H9 (cell line): ENCODE data around the gene USPL1. TPM values are rescaled to one million over a fixed set of nuclear protein-coding genes. Genes with fewer than 3 reads are reported as not detected.

Experiments used
- DNase-seq: peaks from one replicate; pipeline ENCODE4 v3.0.0-alpha.2; 2017
- H2AFZ ChIP-seq: one replicate; pipeline ENCODE4 v1.6.1; 2013; ENCODE audit warnings: mild to moderate bottlenecking, low read length, control low read depth, moderate library complexity
- H2AK5ac ChIP-seq: 2 replicates; pipeline ENCODE4 v1.6.1; 2013; ENCODE audit warnings: low read length, control low read depth, mixed read lengths; ENCODE audit not compliant: insufficient read length
- H2BK120ac ChIP-seq: one replicate; pipeline ENCODE4 v1.6.1; 2013; ENCODE audit warnings: low read depth, mild to moderate bottlenecking, low read length, control low read depth, inconsistent platforms; ENCODE audit not compliant: poor library complexity, severe bottlenecking
- H2BK12ac ChIP-seq: 2 replicates; pipeline ENCODE4 v1.6.1; 2013; ENCODE audit warnings: low read length, control low read depth, mixed read lengths, low read depth; ENCODE audit not compliant: insufficient read length
- H2BK15ac ChIP-seq: 2 replicates; pipeline ENCODE4 v1.6.1; 2013; ENCODE audit warnings: low read depth, low read length, control low read depth
- H2BK20ac ChIP-seq: one replicate; pipeline ENCODE4 v1.6.1; 2013; ENCODE audit warnings: low read depth, mild to moderate bottlenecking, low read length, control low read depth, inconsistent platforms; ENCODE audit not compliant: poor library complexity, severe bottlenecking
- H2BK5ac ChIP-seq: 2 replicates; pipeline ENCODE4 v1.6.1; 2013; ENCODE audit warnings: low read length, control low read depth, mixed read lengths; ENCODE audit not compliant: insufficient read length
- H3K14ac ChIP-seq: 2 replicates; pipeline ENCODE4 v1.6.1; 2013; ENCODE audit warnings: low read length, control low read depth; ENCODE audit not compliant: insufficient read depth
- H3K18ac ChIP-seq: 2 replicates; pipeline ENCODE4 v1.6.1; 2013; ENCODE audit warnings: low read depth, mild to moderate bottlenecking, mixed read lengths, low read length, control low read depth; ENCODE audit not compliant: insufficient read length
- H3K23ac ChIP-seq: 2 replicates; pipeline ENCODE4 v1.6.1; 2013; ENCODE audit warnings: low read length, control low read depth, mixed read lengths, low read depth; ENCODE audit not compliant: insufficient read length
- H3K23me2 ChIP-seq: 2 replicates; pipeline ENCODE4 v1.6.1; 2013; ENCODE audit warnings: low read depth, mild to moderate bottlenecking, mixed read lengths, low read length, control low read depth; ENCODE audit not compliant: insufficient read length, poor library complexity, severe bottlenecking
- H3K27ac ChIP-seq: 2 replicates; pipeline ENCODE4 v1.5.1; 2013; ENCODE audit warnings: low read length, control low read depth, mixed read lengths, low read depth; ENCODE audit not compliant: insufficient read length
- H3K27me3 ChIP-seq: 2 replicates; pipeline ENCODE4 v1.6.1; 2013; ENCODE audit warnings: low read length, control low read depth, inconsistent platforms; ENCODE audit not compliant: insufficient read depth
- H3K4ac ChIP-seq: 2 replicates; pipeline ENCODE4 v1.6.1; 2013; ENCODE audit warnings: low read depth, mild to moderate bottlenecking, control low read depth, inconsistent platforms, low read length, moderate library complexity
- H3K4me1 ChIP-seq: 2 replicates; pipeline ENCODE4 v1.6.1; 2013; ENCODE audit warnings: low read length, control low read depth, inconsistent platforms; ENCODE audit not compliant: insufficient read depth
- H3K4me2 ChIP-seq: 2 replicates; pipeline ENCODE4 v1.6.1; 2013; ENCODE audit warnings: low read length, control low read depth, mixed read lengths; ENCODE audit not compliant: insufficient read length, insufficient read depth
- H3K56ac ChIP-seq: 2 replicates; pipeline ENCODE4 v1.6.1; 2013; ENCODE audit warnings: low read depth, mild to moderate bottlenecking, mixed read lengths, low read length, control low read depth; ENCODE audit not compliant: insufficient read length
- H3K79me1 ChIP-seq: 2 replicates; pipeline ENCODE4 v1.6.1; 2013; ENCODE audit warnings: low read depth, mild to moderate bottlenecking, moderate library complexity, low read length, control low read depth, inconsistent platforms; ENCODE audit not compliant: insufficient read depth, poor library complexity, severe bottlenecking
- H3K79me2 ChIP-seq: 2 replicates; pipeline ENCODE4 v1.6.1; 2013; ENCODE audit warnings: low read length, control low read depth, inconsistent platforms; ENCODE audit not compliant: insufficient read depth
- H3K9ac ChIP-seq: 2 replicates; pipeline ENCODE4 v1.6.1; 2013; ENCODE audit warnings: low read length, control low read depth, mixed read lengths; ENCODE audit not compliant: insufficient read length; ENCODE audit errors: extremely low read depth
- H3K9me3 ChIP-seq: one replicate; pipeline ENCODE4 v1.6.1; 2013; ENCODE audit warnings: low read depth, low read length, inconsistent platforms; ENCODE audit not compliant: control insufficient read depth
- H3T11ph ChIP-seq: one replicate; pipeline ENCODE4 v1.6.1; 2013; ENCODE audit warnings: mild to moderate bottlenecking, low read length, control low read depth, inconsistent platforms
- H4K20me1 ChIP-seq: one replicate; pipeline ENCODE4 v1.6.1; 2013; ENCODE audit not compliant: control insufficient read depth, insufficient read length, insufficient read depth
- H4K5ac ChIP-seq: 2 replicates; pipeline ENCODE4 v1.6.1; 2013; ENCODE audit warnings: low read depth, mild to moderate bottlenecking, mixed read lengths, low read length, control low read depth; ENCODE audit not compliant: insufficient read length
- H4K8ac ChIP-seq: replicated peaks from 2 replicates; pipeline ENCODE4 v1.6.1; 2013; ENCODE audit warnings: low read length, control low read depth, mixed read lengths, low read depth; ENCODE audit not compliant: insufficient read length
- H4K91ac ChIP-seq: 2 replicates; pipeline ENCODE4 v1.6.1; 2013; ENCODE audit warnings: low read depth, mild to moderate bottlenecking, moderate library complexity, mixed read lengths, low read length, control low read depth; ENCODE audit not compliant: insufficient read length
- H3K27ac Mint-ChIP-seq, 3 experiments: 2 replicates in 2 of 3; 3 replicates in 1 of 3; pipeline ENCODE4 v1.8.0; 2020 to 2021; ENCODE audit warnings: mixed read lengths in 3 of 3, mild to moderate bottlenecking in 1 of 3, moderate library complexity in 1 of 3
- H3K27me3 Mint-ChIP-seq: 2 replicates; pipeline ENCODE4 v1.8.0; 2021; ENCODE audit warnings: low read depth, mild to moderate bottlenecking, moderate library complexity, mixed read lengths
- H3K36me3 Mint-ChIP-seq, 3 experiments: 2 replicates in 2 of 3; 3 replicates in 1 of 3; pipeline ENCODE4 v1.8.0; 2020 to 2021; ENCODE audit warnings: low read depth in 3 of 3, mixed read lengths in 3 of 3; ENCODE audit not compliant: insufficient read depth in 1 of 3
- H3K4me1 Mint-ChIP-seq, 2 experiments: 2 replicates each; pipeline ENCODE4 v1.8.0; 2020; ENCODE audit warnings: mixed read lengths in 2 of 2
- H3K4me3 Mint-ChIP-seq, 2 experiments: 2 replicates in 1 of 2; 3 replicates in 1 of 2; pipeline ENCODE4 v1.8.0; 2020 to 2021; ENCODE audit warnings: mild to moderate bottlenecking in 2 of 2, mixed read lengths in 2 of 2, moderate library complexity in 1 of 2
- H3K9me3 Mint-ChIP-seq, 2 experiments: 2 replicates in 1 of 2; 3 replicates in 1 of 2; pipeline ENCODE4 v1.8.0; 2020; ENCODE audit warnings: mild to moderate bottlenecking in 2 of 2, mixed read lengths in 2 of 2, moderate library complexity in 1 of 2
- CTCF ChIP-seq: fragments of 200-600 bp; sonication (generic); conservative IDR thresholded peaks from 3 replicates; pipeline ENCODE4 v1.8.0; 2021; ENCODE audit warnings: antibody characterized with exemption, mild to moderate bottlenecking
- WGBS: extraction: QIAGEN DNeasy Blood & Tissue Kit; methylation state at CpG from one replicate; pipeline ENCODE4 v1.1.7; 2013; ENCODE audit warnings: missing lambda C conversion rate, low lambda C conversion rate, mixed read lengths; ENCODE audit not compliant: insufficient read length; ENCODE audit errors: extremely low coverage; 5-methylcytosine and 5-hydroxymethylcytosine counted together
- total RNA-seq: library from RNA; stranded (reverse); gene quantifications from 2 replicates; pipeline ENCODE4 v1.2.1, GENCODE V29; 2021

The USPL1 gene
- total RNA-seq, 1 experiment from 2014 or later = 17.6 TPM

GRCh38 chr13:30616927-30617314, 799 bp upstream of the USPL1 start:
- no peak overlapping the region for H3K27ac Mint-ChIP-seq
- no peak overlapping the region for H2BK20ac ChIP-seq
- peak overlapping the region; percentile 44 for H3K23ac ChIP-seq
- H3K27me3 Mint-ChIP-seq = no peaks in the 10 kb centered on the region
- no peak overlapping the region; the same call in 1 of the 2 replicates for H3K4ac ChIP-seq
- peak overlapping the region; percentile 53 for H3T11ph ChIP-seq
- no peak overlapping the region for H2BK15ac ChIP-seq
- DNase-seq = no peak
- H3K4me1 Mint-ChIP-seq = peaks cover 17% of the 10 kb centered on the region in 2 experiments
- no peak for TF ChIP-seq CTCF
- peak overlapping the region; percentile 87 for H3K4me2 ChIP-seq
- peak overlapping the region; percentile 90 for H3K18ac ChIP-seq
- no peak overlapping the region for H2AK5ac ChIP-seq
- peak overlapping the region; percentile 92 for H3K9ac ChIP-seq
- H3K9me3 Mint-ChIP-seq = no peaks in the 10 kb centered on the region
- H3K27ac ChIP-seq = peak overlapping the region; percentile 95
- H2BK120ac ChIP-seq = no peak overlapping the region
- H2BK12ac ChIP-seq = no peak overlapping the region
- peaks cover 27% of the 10 kb centered on the region for H3K79me2 ChIP-seq
- H3K27me3 ChIP-seq = no peaks in the 10 kb centered on the region
- no peak overlapping the region for H3K4me3 Mint-ChIP-seq
- H3K79me1 ChIP-seq = no peaks in the 10 kb centered on the region
- H2BK5ac ChIP-seq = peak overlapping the region; percentile 88
- no peak overlapping the region for H4K91ac ChIP-seq
- H3K4me1 ChIP-seq = no peaks in the 10 kb centered on the region
- H4K8ac ChIP-seq = no peak overlapping the region
- H3K9me3 ChIP-seq = no peaks in the 10 kb centered on the region
- H4K5ac ChIP-seq = peak overlapping the region; percentile 80
- no peak overlapping the region for H2AFZ ChIP-seq
- H4K20me1 ChIP-seq = no peaks in the 10 kb centered on the region
- peak overlapping the region; percentile 82 for H3K14ac ChIP-seq
- H3K56ac ChIP-seq = no peak overlapping the region
- H3K36me3 Mint-ChIP-seq = peaks cover 2 to 10% (median 4%) of the 10 kb centered on the region in 3 experiments; a peak in 5 of 7 replicates
- H3K23me2 ChIP-seq = peaks cover 13% of the 10 kb centered on the region
- no CpG with 5 or more reads among the region's 12 CpGs for WGBS
